Body of pancreas (tissue), 4 donors: ENCODE results near the gene CEP250. TPM values are rescaled to one million over a fixed set of nuclear protein-coding genes. Genes with fewer than 3 reads are reported as not detected.

Experiments used
- ATAC-seq: fragments of 150-250 bp; one replicate; pipeline ENCODE4 v1.9.1; 2016
- DNase-seq, 4 donors: peaks; one replicate each; pipeline ENCODE4 v3.0.0-alpha.2; 2019
- H3K27ac ChIP-seq, 4 donors: fragments of 200-600 bp; sonication (generic); 1 replicate in 3 of 4; 2 replicates in 1 of 4; pipeline versions ENCODE4 v1.5.1 to v1.6.1; 2016 to 2019; ENCODE audit warnings: mild to moderate bottlenecking in 1 of 4, mixed read lengths in 1 of 4, moderate library complexity in 1 of 4
- H3K27me3 ChIP-seq, 2 donors: fragments of 200-600 bp; sonication (generic); one replicate each; pipeline ENCODE4 v1.6.0; 2016; ENCODE audit warnings: mild to moderate bottlenecking in 1 of 2
- H3K36me3 ChIP-seq, 2 donors: fragments of 200-600 bp; sonication (generic); replicated peaks in 1 of 2; 2 replicates each; pipeline ENCODE4 v1.5.1; 2016; ENCODE audit warnings: low read depth in 2 of 2; ENCODE audit not compliant: insufficient read depth in 1 of 2
- H3K4me1 ChIP-seq: fragments of 200-600 bp; sonication (generic); one replicate; pipeline ENCODE4 v1.6.0; 2016
- H3K4me3 ChIP-seq, 2 donors: fragments of 200-600 bp; sonication (generic); 1 replicate in 1 of 2; 2 replicates in 1 of 2; pipeline ENCODE4 v1.5.1; 2016 to 2019
- H3K9me3 ChIP-seq, 3 donors: fragments of 200-600 bp; sonication (generic); 1 replicate in 2 of 3; 2 replicates in 1 of 3; pipeline ENCODE4 v1.5.1; 2016
- POLR2A ChIP-seq, 3 donors: fragments of 450-650 bp; IDR thresholded peaks; one replicate each; pipeline ENCODE4 v1.6.1; 2016; ENCODE audit warnings: antibody characterized with exemption in 3 of 3, mild to moderate bottlenecking in 2 of 3
- WGBS, 2 donors: methylation state at CpG; one replicate each; pipeline ENCODE4 v1.1.5; 2017; 5-methylcytosine and 5-hydroxymethylcytosine counted together
- intact Hi-C: fragments of 100-400 bp; cut with DNase I; formaldehyde crosslinking; loops from one replicate; pipeline ENCODE4 v1.15.1; 2023
- total RNA-seq, 2 donors: library from RNA; depleted of rRNA; stranded (reverse); fragments of >200 nt; gene quantifications; one replicate each; pipeline ENCODE4 v1.1.0, GENCODE V29; 2016
- TF ChIP-seq, protein P1 (sequence below), 7 experiments: fragments of 450-650 bp in 4 of 7; fragments of 200-600 bp in 3 of 7; sonication (generic) in 3 of 7; IDR thresholded peaks; one replicate each; pipeline ENCODE4 v1.5.1; 2016 to 2019; ENCODE audit warnings: antibody characterized with exemption in 7 of 7

CEP250 gene
- total RNA-seq, 2 donors from 2014 or later: 7.8 to 27.0 TPM

DNA sequence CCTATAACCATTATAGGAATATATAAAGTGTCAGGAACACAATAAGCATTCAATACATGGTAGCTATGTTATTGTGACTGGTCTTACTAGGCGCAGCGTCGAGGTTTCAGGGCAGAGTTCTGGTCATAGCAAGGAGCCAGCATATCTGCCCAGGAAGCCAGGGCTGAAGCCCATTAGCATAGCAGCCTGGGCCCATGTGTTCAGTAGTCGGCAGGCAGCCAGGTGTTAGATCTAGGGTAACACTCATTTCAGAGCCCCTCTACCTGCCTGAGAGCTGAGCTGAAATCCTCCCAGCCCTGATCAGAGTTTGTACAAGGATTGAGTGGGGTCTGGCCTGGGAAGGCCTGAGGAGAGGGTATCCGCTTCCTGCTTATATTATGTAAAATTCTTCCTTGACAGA is 41.9 kb downstream of the CEP250 start:
- Histone ChIP-seq H3K9me3 (no peaks in the 10 kb centered on the region), H3K27me3 (no peaks in the 10 kb centered on the region), H3K36me3 (peaks cover 4 to 32% of the 10 kb centered on the region in 2 donors), H3K27ac (no peak overlapping the region), H3K4me1 (no peaks in the 10 kb centered on the region), H3K4me3 (no peak overlapping the region)
- DNase-seq: no peak
- intact Hi-C loops: no loop called here
- no peak for ATAC-seq
- WGBS, 2 donors: 93 to 97% methylated on average over 4 to 5 of the region's 5 CpGs
- TF ChIP-seq, protein P1, sequence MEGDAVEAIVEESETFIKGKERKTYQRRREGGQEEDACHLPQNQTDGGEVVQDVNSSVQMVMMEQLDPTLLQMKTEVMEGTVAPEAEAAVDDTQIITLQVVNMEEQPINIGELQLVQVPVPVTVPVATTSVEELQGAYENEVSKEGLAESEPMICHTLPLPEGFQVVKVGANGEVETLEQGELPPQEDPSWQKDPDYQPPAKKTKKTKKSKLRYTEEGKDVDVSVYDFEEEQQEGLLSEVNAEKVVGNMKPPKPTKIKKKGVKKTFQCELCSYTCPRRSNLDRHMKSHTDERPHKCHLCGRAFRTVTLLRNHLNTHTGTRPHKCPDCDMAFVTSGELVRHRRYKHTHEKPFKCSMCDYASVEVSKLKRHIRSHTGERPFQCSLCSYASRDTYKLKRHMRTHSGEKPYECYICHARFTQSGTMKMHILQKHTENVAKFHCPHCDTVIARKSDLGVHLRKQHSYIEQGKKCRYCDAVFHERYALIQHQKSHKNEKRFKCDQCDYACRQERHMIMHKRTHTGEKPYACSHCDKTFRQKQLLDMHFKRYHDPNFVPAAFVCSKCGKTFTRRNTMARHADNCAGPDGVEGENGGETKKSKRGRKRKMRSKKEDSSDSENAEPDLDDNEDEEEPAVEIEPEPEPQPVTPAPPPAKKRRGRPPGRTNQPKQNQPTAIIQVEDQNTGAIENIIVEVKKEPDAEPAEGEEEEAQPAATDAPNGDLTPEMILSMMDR (IDR thresholded peaks at IDR 0.05): no peak
- TF ChIP-seq POLR2A (IDR thresholded peaks at IDR 0.05): no peak

DNA sequence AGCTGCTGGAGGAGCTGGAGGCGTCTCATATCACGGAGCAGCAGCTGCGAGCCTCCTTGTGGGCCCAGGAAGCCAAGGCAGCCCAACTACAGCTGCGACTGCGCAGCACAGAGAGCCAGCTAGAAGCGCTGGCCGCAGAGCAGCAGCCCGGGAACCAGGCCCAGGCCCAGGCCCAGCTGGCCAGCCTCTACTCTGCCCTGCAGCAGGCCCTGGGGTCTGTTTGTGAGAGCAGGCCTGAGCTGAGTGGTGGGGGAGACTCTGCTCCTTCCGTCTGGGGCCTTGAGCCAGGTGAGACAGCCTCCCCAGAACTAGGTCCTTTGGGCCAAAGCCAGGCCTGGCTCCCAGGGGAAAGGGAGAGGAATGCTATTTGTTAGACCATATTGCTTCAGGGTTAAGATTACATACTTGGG is 42.4 kb downstream of the CEP250 start:
- Histone ChIP-seq H3K36me3 (peaks cover 4 to 33% of the 10 kb centered on the region in 2 donors), H3K27ac (no peak overlapping the region), H3K27me3 (no peaks in the 10 kb centered on the region), H3K4me1 (no peaks in the 10 kb centered on the region), H3K9me3 (no peaks in the 10 kb centered on the region), H3K4me3 (no peak overlapping the region)
- DNase-seq (peak in 3 of 4 donors; percentile 38 to 41 (median 38)), ATAC-seq (no peak)
- intact Hi-C loops: no loop called here
- TF ChIP-seq, protein P1 (IDR thresholded peaks at IDR 0.05): no peak
- TF ChIP-seq POLR2A (IDR thresholded peaks at IDR 0.05): no peak
- WGBS, 2 donors: 96 to 97% methylated on average over 3 to 9 of the region's 9 CpGs

DNA sequence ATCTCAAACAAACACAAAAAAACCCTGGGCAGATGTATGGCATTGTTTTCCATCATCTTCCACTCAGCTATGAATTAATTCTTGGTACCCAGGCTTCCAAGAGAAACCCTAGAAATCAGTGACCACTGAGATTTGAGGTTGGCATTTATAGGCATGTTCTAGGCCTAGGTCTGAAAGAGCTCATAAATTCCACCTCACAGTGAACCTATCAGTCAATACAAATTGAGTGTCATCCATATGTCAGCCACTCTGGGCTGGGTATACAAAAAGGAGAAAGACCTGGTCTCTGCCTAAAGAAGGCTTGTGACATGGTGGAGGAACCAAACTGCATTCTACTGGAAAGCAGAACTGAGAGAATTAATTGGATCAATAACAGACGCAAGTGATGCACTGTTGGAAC is 43.9 kb downstream of the CEP250 start:
- H3K4me1 ChIP-seq: no peaks in the 10 kb centered on the region
- H3K9me3 ChIP-seq: no peaks in the 10 kb centered on the region
- H3K4me3 ChIP-seq: no peak overlapping the region
- intact Hi-C loops: no loop called here
- 92 to 100% methylated on average over 1 of the region's 1 CpG for WGBS, 2 donors
- no peaks in the 10 kb centered on the region for H3K27me3 ChIP-seq
- DNase-seq: no peak
- TF ChIP-seq, protein P1 (IDR thresholded peaks at IDR 0.05): no peak
- no peak for TF ChIP-seq POLR2A (IDR thresholded peaks at IDR 0.05)
- H3K36me3 ChIP-seq: peaks cover 0 to 36% of the 10 kb centered on the region in 2 donors
- H3K27ac ChIP-seq: no peak overlapping the region
- no peak for ATAC-seq

DNA sequence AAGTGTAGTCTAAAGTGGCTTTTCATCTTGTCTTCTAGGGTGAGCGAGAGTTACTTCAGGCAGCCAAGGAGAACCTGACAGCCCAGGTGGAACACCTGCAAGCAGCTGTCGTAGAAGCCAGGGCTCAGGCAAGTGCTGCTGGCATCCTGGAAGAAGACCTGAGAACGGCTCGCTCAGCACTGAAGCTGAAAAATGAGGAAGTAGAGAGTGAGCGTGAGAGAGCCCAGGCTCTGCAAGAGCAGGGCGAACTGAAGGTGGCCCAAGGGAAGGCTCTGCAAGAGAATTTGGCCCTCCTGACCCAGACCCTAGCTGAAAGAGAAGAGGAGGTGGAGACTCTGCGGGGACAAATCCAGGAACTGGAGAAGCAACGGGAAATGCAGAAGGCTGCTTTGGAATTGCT is 47.0 kb downstream of the CEP250 start:
- H3K27me3 ChIP-seq: no peaks in the 10 kb centered on the region
- 78 to 88% methylated on average over 8 of the region's 8 CpGs for WGBS, 2 donors
- no peak overlapping the region for H3K27ac ChIP-seq
- H3K4me1 ChIP-seq: no peaks in the 10 kb centered on the region
- H3K9me3 ChIP-seq: no peaks in the 10 kb centered on the region
- intact Hi-C loops: no loop called here
- DNase-seq: no peak
- no peak for TF ChIP-seq POLR2A (IDR thresholded peaks at IDR 0.05)
- TF ChIP-seq, protein P1 (IDR thresholded peaks at IDR 0.05): no peak
- ATAC-seq: no peak
- no peak overlapping the region for H3K4me3 ChIP-seq
- H3K36me3 ChIP-seq: peaks cover 0 to 26% of the 10 kb centered on the region in 2 donors

DNA sequence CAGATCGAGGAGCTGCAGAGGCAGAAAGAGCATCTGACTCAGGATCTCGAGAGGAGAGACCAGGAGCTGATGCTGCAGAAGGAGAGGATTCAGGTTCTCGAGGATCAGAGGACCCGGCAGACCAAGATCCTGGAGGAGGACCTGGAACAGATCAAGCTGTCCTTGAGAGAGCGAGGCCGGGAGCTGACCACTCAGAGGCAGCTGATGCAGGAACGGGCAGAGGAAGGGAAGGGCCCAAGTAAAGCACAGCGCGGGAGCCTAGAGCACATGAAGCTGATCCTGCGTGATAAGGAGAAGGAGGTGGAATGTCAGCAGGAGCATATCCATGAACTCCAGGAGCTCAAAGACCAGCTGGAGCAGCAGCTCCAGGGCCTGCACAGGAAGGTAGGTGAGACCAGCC is 47.9 kb downstream of the CEP250 start:
- intact Hi-C loops: no loop called here
- no peak for DNase-seq
- Histone ChIP-seq H3K27me3 (no peaks in the 10 kb centered on the region), H3K9me3 (no peaks in the 10 kb centered on the region), H3K36me3 (peaks cover 0 to 21% of the 10 kb centered on the region in 2 donors), H3K27ac (no peak overlapping the region), H3K4me3 (no peak overlapping the region), H3K4me1 (no peaks in the 10 kb centered on the region)
- no peak for ATAC-seq
- WGBS, 2 donors: 83 to 86% methylated on average over 10 of the region's 10 CpGs
- no peak for TF ChIP-seq POLR2A (IDR thresholded peaks at IDR 0.05)
- TF ChIP-seq, protein P1 (IDR thresholded peaks at IDR 0.05): no peak
